HCT116 (cell line): ENCODE results near the gene CSRNP2. TPM values are rescaled to one million over a fixed set of nuclear protein-coding genes. Genes with fewer than 3 reads are reported as not detected.
A peak's percentile ranks its signal among the peaks of the same experiment; 100 is the strongest.

Experiments used
- ATAC-seq: fragments of 200-7000 bp; cut with Tn5 transposase; 2 replicates; pipeline ENCODE4 v1.9.1; 2020; ENCODE audit warnings: mild to moderate bottlenecking, moderate library complexity
- BruUV-seq: library from RNA; stranded (reverse); fragments of 400-500 nt; replicated peaks from 2 replicates; lab custom pipeline; 2021; lab: Mats Ljungman, UMichigan
- CTCF ChIA-PET: fragments of 300-600 bp; sonication (Branson Sonifier 250); formaldehyde crosslinking; loops from one replicate; lab custom pipeline; 2021; ENCODE audit warnings: antibody characterized with exemption; lab: Charles Lee
- POLR2A ChIA-PET: fragments of 300-600, 350-600 bp; sonication (Branson Sonifier 250); formaldehyde crosslinking; loops from one replicate; lab custom pipeline; 2021; ENCODE audit warnings: antibody characterized with exemption; lab: Charles Lee
- RAD21 ChIA-PET, 2 experiments: fragments of 300-600 bp; sonication (Branson Sonifier 250); formaldehyde crosslinking; loops; one replicate each; lab custom pipeline; 2023; ENCODE audit warnings: low total read pairs in 2 of 2; ENCODE audit not compliant: uncharacterized antibody in 2 of 2, unreplicated experiment in 2 of 2, low non-redundant PET in 1 of 2; lab: Charles Lee
- DNase-seq: peaks from one replicate; pipeline ENCODE4 v3.0.0-alpha.2; 2010; ENCODE audit warnings: low read depth, low spot score
- H2AFZ ChIP-seq: fragments of 200-600 bp; shearing (Covaris generic), sonication (generic); 2 replicates; pipeline ENCODE4 v1.6.1; 2017; ENCODE audit warnings: low read depth, mixed run types, mixed read lengths, antibody characterized with exemption, low read length; ENCODE audit not compliant: poor library complexity, severe bottlenecking
- H3K27ac ChIP-seq: 2 replicates; pipeline ENCODE4 v1.5.1; 2012; ENCODE audit warnings: low read depth, low read length
- H3K27me3 ChIP-seq: fragments of 200-600 bp; sonication (generic); 2 replicates; pipeline ENCODE4 v1.6.1; 2016; ENCODE audit warnings: mixed run types, low read length, mixed read lengths; ENCODE audit not compliant: insufficient read depth
- H3K36me3 ChIP-seq, 2 experiments: fragments of 200-500 bp in 1 of 2; fragments of 200-600 bp in 1 of 2; sonication (Bioruptor generic) in 1 of 2; sonication (generic) in 1 of 2; 2 replicates each; pipeline versions ENCODE4 v1.5.1 to v1.6.1; 2014 to 2016; ENCODE audit warnings: low read length in 2 of 2, inconsistent platforms in 1 of 2, mixed read lengths in 1 of 2, mixed run types in 1 of 2; ENCODE audit not compliant: insufficient read depth in 2 of 2, control insufficient read depth in 1 of 2
- H3K4me1 ChIP-seq, 2 experiments: fragments of 200-600 bp in 1 of 2; sonication (generic) in 1 of 2; 2 replicates each; pipeline versions ENCODE4 v1.5.1 to v1.6.1; 2012 to 2017; ENCODE audit warnings: low read length in 2 of 2, inconsistent platforms in 1 of 2, mild to moderate bottlenecking in 1 of 2, mixed read lengths in 1 of 2, mixed run types in 1 of 2, moderate library complexity in 1 of 2; ENCODE audit not compliant: insufficient read depth in 2 of 2, control insufficient read depth in 1 of 2
- H3K4me2 ChIP-seq: fragments of 200-600 bp; sonication (generic); 2 replicates; pipeline ENCODE4 v1.6.1; 2017; ENCODE audit warnings: mixed run types, low read length, mixed read lengths
- H3K4me3 ChIP-seq, 2 experiments: fragments of 200-600 bp in 1 of 2; sonication (generic) in 1 of 2; replicated peaks in 1 of 2; 2 replicates each; pipeline ENCODE4 v1.5.1; 2011 to 2016; ENCODE audit warnings: low read length in 2 of 2, control low read depth in 1 of 2, low read depth in 1 of 2, mild to moderate bottlenecking in 1 of 2, mixed read lengths in 1 of 2, mixed run types in 1 of 2
- H3K79me2 ChIP-seq: fragments of 200-600 bp; sonication (generic); 2 replicates; pipeline ENCODE4 v1.6.1; 2017; ENCODE audit warnings: mild to moderate bottlenecking, mixed run types, low read length, moderate library complexity, mixed read lengths; ENCODE audit not compliant: insufficient read depth
- H3K9ac ChIP-seq: fragments of 200-600 bp; sonication (generic); 2 replicates; pipeline ENCODE4 v1.6.1; 2016; ENCODE audit warnings: low read length, mixed read lengths
- H3K9me2 ChIP-seq: fragments of 200-600 bp; sonication (generic), shearing (Covaris generic); 2 replicates; pipeline ENCODE4 v1.6.1; 2017; ENCODE audit warnings: mixed run types, mild to moderate bottlenecking, moderate library complexity; ENCODE audit not compliant: insufficient read depth
- H3K9me3 ChIP-seq, 2 experiments: fragments of 200-500 bp in 1 of 2; fragments of 200-600 bp in 1 of 2; sonication (Bioruptor generic) in 1 of 2; sonication (generic) in 1 of 2; 2 replicates each; pipeline ENCODE4 v1.6.1; 2014 to 2017; ENCODE audit warnings: low read length in 2 of 2, mixed read lengths in 2 of 2, inconsistent platforms in 1 of 2, low read depth in 1 of 2, mild to moderate bottlenecking in 1 of 2, mixed run types in 1 of 2, moderate library complexity in 1 of 2; ENCODE audit not compliant: control insufficient read depth in 1 of 2, insufficient read depth in 1 of 2
- H4K20me1 ChIP-seq: fragments of 200-600 bp; sonication (generic), shearing (Covaris generic); 2 replicates; pipeline ENCODE4 v1.6.1; 2017; ENCODE audit warnings: mixed run types, mild to moderate bottlenecking, moderate library complexity; ENCODE audit not compliant: insufficient read depth
- CEBPB ChIP-seq: IDR thresholded peaks from 2 replicates; pipeline ENCODE4 v1.6.1; 2012; ENCODE audit warnings: low read depth
- EGR1 ChIP-seq: IDR thresholded peaks from 2 replicates; pipeline ENCODE4 v1.6.1; 2012; ENCODE audit warnings: low read depth
- ELF1 ChIP-seq: IDR thresholded peaks from 2 replicates; pipeline ENCODE4 v1.6.1; 2012; ENCODE audit warnings: low read depth, borderline replicate concordance
- EZH2 ChIP-seq: fragments of 200-600 bp; sonication (generic); IDR thresholded peaks from 2 replicates; pipeline ENCODE4 v1.6.1; 2017; ENCODE audit warnings: antibody characterized with exemption, mixed run types
- FOSL1 ChIP-seq: IDR thresholded peaks from 2 replicates; pipeline ENCODE4 v1.6.1; 2012; ENCODE audit warnings: low read depth
- POLR2A ChIP-seq: IDR thresholded peaks from 2 replicates; pipeline ENCODE4 v1.7.0; 2011; ENCODE audit warnings: borderline replicate concordance; ENCODE audit not compliant: insufficient read depth, insufficient read length; ENCODE audit errors: extremely low read depth
- POLR2AphosphoS5 ChIP-seq: IDR thresholded peaks from 2 replicates; pipeline ENCODE4 v1.6.1; 2011; ENCODE audit warnings: mild to moderate bottlenecking, low read depth, low read length, moderate library complexity
- RAD21 ChIP-seq: IDR thresholded peaks from 2 replicates; pipeline ENCODE4 v1.6.1; 2012; ENCODE audit warnings: low read depth, mild to moderate bottlenecking
- SP1 ChIP-seq: IDR thresholded peaks from 2 replicates; pipeline ENCODE4 v1.6.1; 2012; ENCODE audit warnings: low read depth
- SRF ChIP-seq: IDR thresholded peaks from 2 replicates; pipeline ENCODE4 v1.6.1; 2012; ENCODE audit warnings: low read depth
- TCF7L2 ChIP-seq: IDR thresholded peaks from 2 replicates; pipeline ENCODE4 v1.7.0; 2011; ENCODE audit warnings: borderline replicate concordance, inconsistent platforms; ENCODE audit not compliant: insufficient read depth, insufficient read length; ENCODE audit errors: extremely low read depth
- YY1 ChIP-seq: IDR thresholded peaks from 2 replicates; pipeline ENCODE4 v1.6.1; 2011; ENCODE audit warnings: low read length, low read depth, moderate library complexity, mild to moderate bottlenecking; ENCODE audit not compliant: insufficient replicate concordance; ENCODE audit errors: extremely low read depth
- ZFX ChIP-seq: fragments of 450-650 bp; IDR thresholded peaks from 2 replicates; pipeline ENCODE4 v1.6.1; 2017
- intact Hi-C: fragments of 100-400 bp; cut with micrococcal nuclease; formaldehyde crosslinking; loops from 2 replicates; pipeline ENCODE4 v1.10.0; 2022
- total RNA-seq: library from RNA; stranded (reverse); gene quantifications from one replicate; pipeline ENCODE4 v1.2.1, GENCODE V29; 2021; ENCODE audit not compliant: unreplicated experiment
- TF ChIP-seq, protein P1 (sequence below): IDR thresholded peaks from 2 replicates; pipeline ENCODE4 v1.6.1; 2012
- TF ChIP-seq, protein P2 (sequence below): IDR thresholded peaks from 2 replicates; pipeline ENCODE4 v1.6.1; 2011; ENCODE audit warnings: mild to moderate bottlenecking, low read length, moderate library complexity; ENCODE audit not compliant: insufficient replicate concordance; ENCODE audit errors: extremely low read depth
- TF ChIP-seq, protein P3 (sequence below): IDR thresholded peaks from 2 replicates; pipeline ENCODE4 v1.6.1; 2012; ENCODE audit warnings: low read depth
- TF ChIP-seq, protein P4 (sequence below), 3 experiments: fragments of 200-600 bp in 1 of 3; sonication (generic) in 1 of 3; IDR thresholded peaks in 2 of 3; conservative IDR thresholded peaks in 1 of 3; 2 replicates each; pipeline ENCODE4 v1.5.1; 2012 to 2017; ENCODE audit warnings: low read depth in 2 of 3, low read length in 2 of 3, antibody characterized with exemption in 1 of 3, borderline replicate concordance in 1 of 3, control low read depth in 1 of 3, mild to moderate bottlenecking in 1 of 3, mixed read lengths in 1 of 3, mixed run types in 1 of 3, moderate library complexity in 1 of 3; ENCODE audit not compliant: insufficient read depth in 1 of 3
- TF ChIP-seq, protein P5 (sequence below): IDR thresholded peaks from 2 replicates; pipeline ENCODE4 v1.6.1; 2012

CSRNP2 gene
- total RNA-seq, 1 experiment from 2014 or later, result 19.0 TPM

DNA sequence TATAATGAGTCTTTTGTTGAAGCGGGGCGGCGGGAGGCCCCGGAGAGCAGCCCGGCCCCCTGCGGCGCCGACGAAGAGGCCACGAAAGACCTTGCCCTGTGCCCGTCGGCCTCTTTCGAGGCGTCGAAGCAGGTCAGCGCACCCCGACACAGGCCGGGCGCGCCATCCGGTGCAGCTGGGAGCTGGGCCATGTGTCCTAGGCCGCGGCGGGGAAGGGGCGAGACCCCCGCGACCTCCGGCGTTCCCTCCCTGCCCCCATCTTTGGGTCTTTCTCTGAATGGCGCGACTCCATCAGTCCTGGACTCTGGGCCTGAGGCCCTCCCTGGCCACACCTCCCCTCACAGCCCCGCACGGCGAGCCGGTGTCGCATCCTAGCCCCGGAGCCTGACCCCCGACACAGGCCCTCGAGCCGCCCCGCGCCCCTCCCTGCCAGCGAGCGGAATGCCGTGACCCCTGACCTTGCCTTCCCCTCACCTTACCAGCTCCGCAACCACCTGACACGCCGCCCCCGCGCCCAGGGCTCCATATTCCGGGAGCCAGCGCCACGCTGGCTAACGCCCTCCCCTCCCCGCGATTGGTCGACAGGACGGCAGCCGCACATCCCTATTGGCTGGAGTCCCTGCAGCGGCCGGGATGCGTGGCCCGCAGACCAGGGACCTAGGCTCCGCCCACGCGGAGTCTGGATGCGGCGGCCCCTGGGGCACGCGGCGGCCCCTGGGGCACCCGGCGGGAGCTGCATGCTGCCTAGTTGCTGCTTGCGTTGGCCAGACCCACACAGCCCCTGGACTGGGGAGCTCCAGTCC is 57.4 kb downstream of the CSRNP2 start, which contains the start of gene SLC11A2:
SLC11A2 (minus strand) TSS at position 549 of the 803 bp plus-strand sequence. CDS start 15,656 bp downstream, outside the sequence.
- intact Hi-C loops, result no loop called here
- Histone ChIP-seq H3K9me2 (no peaks in the 10 kb centered on the region), H3K79me2 (peaks cover 47% of the 10 kb centered on the region), H3K27ac (peak within 1 kb of the TSS; percentile 91), H3K4me1 (peaks cover 27 to 49% of the 10 kb centered on the region in 2 experiments), H3K4me2 (peak within 1 kb of the TSS; percentile 92), H3K9me3 (no peaks in the 10 kb centered on the region), H3K4me3 (peak within 1 kb of the TSS; percentile 76 to 77), H4K20me1 (no peaks in the 10 kb centered on the region), H2AFZ (no peak within 1 kb of the TSS), H3K9ac (peak within 1 kb of the TSS; percentile 87), H3K36me3 (no peaks in the 10 kb centered on the region), H3K27me3 (no peaks in the 10 kb centered on the region)
- ATAC-seq, result peak; percentile 93
- CTCF ChIA-PET, result interaction anchor here (0.9 to 2.4 kb wide), 8 partner anchors 10 to 315 kb away, joined by 3 to 12 read pairs (median 4); no protein-coding TSS in a partner anchor
- BruUV-seq, result no TSS peak
- POLR2A ChIA-PET, result interaction anchor here (0.7 to 1.6 kb wide), 10 partner anchors 10 to 522 kb away, joined by 3 to 15 read pairs (median 4); partner anchors contain the start of genes ATF1 and DIP2B
- RAD21 ChIA-PET, result interaction anchor here in 1 of 2 experiments (0.7 kb wide), 1 partner anchor 263 kb away, joined by 3 read pairs; the partner anchor contains the start of gene ATF1
- DNase-seq, result peak; percentile 86
- TF ChIP-seq RAD21 (no peak), FOSL1 (no peak), TCF7L2 (no peak), EGR1 (peak; percentile 99), CEBPB (no peak), SRF (no peak), YY1 (peak; percentile 45), POLR2A (peak; percentile 90), ZFX (peak; percentile 91), SP1 (peak; percentile 87), EZH2 (no peak), POLR2AphosphoS5 (peak; percentile 90), ELF1 (no peak)
- TF ChIP-seq, protein P1, sequence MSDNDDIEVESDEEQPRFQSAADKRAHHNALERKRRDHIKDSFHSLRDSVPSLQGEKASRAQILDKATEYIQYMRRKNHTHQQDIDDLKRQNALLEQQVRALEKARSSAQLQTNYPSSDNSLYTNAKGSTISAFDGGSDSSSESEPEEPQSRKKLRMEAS, result peak; percentile 92
- TF ChIP-seq, protein P2, sequence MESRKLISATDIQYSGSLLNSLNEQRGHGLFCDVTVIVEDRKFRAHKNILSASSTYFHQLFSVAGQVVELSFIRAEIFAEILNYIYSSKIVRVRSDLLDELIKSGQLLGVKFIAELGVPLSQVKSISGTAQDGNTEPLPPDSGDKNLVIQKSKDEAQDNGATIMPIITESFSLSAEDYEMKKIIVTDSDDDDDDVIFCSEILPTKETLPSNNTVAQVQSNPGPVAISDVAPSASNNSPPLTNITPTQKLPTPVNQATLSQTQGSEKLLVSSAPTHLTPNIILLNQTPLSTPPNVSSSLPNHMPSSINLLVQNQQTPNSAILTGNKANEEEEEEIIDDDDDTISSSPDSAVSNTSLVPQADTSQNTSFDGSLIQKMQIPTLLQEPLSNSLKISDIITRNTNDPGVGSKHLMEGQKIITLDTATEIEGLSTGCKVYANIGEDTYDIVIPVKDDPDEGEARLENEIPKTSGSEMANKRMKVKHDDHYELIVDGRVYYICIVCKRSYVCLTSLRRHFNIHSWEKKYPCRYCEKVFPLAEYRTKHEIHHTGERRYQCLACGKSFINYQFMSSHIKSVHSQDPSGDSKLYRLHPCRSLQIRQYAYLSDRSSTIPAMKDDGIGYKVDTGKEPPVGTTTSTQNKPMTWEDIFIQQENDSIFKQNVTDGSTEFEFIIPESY, result no peak
- TF ChIP-seq, protein P3, sequence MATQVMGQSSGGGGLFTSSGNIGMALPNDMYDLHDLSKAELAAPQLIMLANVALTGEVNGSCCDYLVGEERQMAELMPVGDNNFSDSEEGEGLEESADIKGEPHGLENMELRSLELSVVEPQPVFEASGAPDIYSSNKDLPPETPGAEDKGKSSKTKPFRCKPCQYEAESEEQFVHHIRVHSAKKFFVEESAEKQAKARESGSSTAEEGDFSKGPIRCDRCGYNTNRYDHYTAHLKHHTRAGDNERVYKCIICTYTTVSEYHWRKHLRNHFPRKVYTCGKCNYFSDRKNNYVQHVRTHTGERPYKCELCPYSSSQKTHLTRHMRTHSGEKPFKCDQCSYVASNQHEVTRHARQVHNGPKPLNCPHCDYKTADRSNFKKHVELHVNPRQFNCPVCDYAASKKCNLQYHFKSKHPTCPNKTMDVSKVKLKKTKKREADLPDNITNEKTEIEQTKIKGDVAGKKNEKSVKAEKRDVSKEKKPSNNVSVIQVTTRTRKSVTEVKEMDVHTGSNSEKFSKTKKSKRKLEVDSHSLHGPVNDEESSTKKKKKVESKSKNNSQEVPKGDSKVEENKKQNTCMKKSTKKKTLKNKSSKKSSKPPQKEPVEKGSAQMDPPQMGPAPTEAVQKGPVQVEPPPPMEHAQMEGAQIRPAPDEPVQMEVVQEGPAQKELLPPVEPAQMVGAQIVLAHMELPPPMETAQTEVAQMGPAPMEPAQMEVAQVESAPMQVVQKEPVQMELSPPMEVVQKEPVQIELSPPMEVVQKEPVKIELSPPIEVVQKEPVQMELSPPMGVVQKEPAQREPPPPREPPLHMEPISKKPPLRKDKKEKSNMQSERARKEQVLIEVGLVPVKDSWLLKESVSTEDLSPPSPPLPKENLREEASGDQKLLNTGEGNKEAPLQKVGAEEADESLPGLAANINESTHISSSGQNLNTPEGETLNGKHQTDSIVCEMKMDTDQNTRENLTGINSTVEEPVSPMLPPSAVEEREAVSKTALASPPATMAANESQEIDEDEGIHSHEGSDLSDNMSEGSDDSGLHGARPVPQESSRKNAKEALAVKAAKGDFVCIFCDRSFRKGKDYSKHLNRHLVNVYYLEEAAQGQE, result no peak
- TF ChIP-seq, protein P4, sequence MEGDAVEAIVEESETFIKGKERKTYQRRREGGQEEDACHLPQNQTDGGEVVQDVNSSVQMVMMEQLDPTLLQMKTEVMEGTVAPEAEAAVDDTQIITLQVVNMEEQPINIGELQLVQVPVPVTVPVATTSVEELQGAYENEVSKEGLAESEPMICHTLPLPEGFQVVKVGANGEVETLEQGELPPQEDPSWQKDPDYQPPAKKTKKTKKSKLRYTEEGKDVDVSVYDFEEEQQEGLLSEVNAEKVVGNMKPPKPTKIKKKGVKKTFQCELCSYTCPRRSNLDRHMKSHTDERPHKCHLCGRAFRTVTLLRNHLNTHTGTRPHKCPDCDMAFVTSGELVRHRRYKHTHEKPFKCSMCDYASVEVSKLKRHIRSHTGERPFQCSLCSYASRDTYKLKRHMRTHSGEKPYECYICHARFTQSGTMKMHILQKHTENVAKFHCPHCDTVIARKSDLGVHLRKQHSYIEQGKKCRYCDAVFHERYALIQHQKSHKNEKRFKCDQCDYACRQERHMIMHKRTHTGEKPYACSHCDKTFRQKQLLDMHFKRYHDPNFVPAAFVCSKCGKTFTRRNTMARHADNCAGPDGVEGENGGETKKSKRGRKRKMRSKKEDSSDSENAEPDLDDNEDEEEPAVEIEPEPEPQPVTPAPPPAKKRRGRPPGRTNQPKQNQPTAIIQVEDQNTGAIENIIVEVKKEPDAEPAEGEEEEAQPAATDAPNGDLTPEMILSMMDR (IDR thresholded peaks at IDR 0.05 in 2 of 3, conservative IDR thresholded peaks at IDR 0.05 in 1 of 3; ENCODE audit: borderline replicate concordance in 1 of 3, insufficient read depth in 1 of 3, low read depth in 2 of 3, low read length in 2 of 3), result no peak
- TF ChIP-seq, protein P5, sequence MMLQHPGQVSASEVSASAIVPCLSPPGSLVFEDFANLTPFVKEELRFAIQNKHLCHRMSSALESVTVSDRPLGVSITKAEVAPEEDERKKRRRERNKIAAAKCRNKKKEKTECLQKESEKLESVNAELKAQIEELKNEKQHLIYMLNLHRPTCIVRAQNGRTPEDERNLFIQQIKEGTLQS, result no peak
